Measurements from ENCODE around the gene CD82.
A peak's percentile ranks its signal among the peaks of the same experiment; 100 is the strongest.

CD82 gene

GRCh38 chr11:44528103-44528502 lies 37.4 kb upstream of the CD82 start:
- H3K4me3 ChIP-seq (ENCODE audit: control insufficient read depth, low read depth, low read length), result no peak overlapping the region
- peak; percentile 28 for DNase-seq (ENCODE audit: low read depth)
- TF ChIP-seq, protein P1, sequence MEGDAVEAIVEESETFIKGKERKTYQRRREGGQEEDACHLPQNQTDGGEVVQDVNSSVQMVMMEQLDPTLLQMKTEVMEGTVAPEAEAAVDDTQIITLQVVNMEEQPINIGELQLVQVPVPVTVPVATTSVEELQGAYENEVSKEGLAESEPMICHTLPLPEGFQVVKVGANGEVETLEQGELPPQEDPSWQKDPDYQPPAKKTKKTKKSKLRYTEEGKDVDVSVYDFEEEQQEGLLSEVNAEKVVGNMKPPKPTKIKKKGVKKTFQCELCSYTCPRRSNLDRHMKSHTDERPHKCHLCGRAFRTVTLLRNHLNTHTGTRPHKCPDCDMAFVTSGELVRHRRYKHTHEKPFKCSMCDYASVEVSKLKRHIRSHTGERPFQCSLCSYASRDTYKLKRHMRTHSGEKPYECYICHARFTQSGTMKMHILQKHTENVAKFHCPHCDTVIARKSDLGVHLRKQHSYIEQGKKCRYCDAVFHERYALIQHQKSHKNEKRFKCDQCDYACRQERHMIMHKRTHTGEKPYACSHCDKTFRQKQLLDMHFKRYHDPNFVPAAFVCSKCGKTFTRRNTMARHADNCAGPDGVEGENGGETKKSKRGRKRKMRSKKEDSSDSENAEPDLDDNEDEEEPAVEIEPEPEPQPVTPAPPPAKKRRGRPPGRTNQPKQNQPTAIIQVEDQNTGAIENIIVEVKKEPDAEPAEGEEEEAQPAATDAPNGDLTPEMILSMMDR (conservative IDR thresholded peaks at IDR 0.05; ENCODE audit: control insufficient read depth, insufficient read depth, low read depth, low read length), result no peak

GRCh38 chr11:44528581-44528980 lies 36.9 kb upstream of the CD82 start:
- TF ChIP-seq, protein P1 (conservative IDR thresholded peaks at IDR 0.05; ENCODE audit: control insufficient read depth, insufficient read depth, low read depth, low read length), result no peak
- no peak for DNase-seq (ENCODE audit: low read depth)
- no peak overlapping the region for H3K4me3 ChIP-seq (ENCODE audit: control insufficient read depth, low read depth, low read length)

GRCh38 chr11:44529895-44530412 lies 35.5 kb upstream of the CD82 start:
- H3K4me3 ChIP-seq (ENCODE audit: control insufficient read depth, low read depth, low read length), result no peak overlapping the region
- no peak for DNase-seq (ENCODE audit: low read depth)
- TF ChIP-seq, protein P1 (conservative IDR thresholded peaks at IDR 0.05; ENCODE audit: control insufficient read depth, insufficient read depth, low read depth, low read length), result no peak

DNA sequence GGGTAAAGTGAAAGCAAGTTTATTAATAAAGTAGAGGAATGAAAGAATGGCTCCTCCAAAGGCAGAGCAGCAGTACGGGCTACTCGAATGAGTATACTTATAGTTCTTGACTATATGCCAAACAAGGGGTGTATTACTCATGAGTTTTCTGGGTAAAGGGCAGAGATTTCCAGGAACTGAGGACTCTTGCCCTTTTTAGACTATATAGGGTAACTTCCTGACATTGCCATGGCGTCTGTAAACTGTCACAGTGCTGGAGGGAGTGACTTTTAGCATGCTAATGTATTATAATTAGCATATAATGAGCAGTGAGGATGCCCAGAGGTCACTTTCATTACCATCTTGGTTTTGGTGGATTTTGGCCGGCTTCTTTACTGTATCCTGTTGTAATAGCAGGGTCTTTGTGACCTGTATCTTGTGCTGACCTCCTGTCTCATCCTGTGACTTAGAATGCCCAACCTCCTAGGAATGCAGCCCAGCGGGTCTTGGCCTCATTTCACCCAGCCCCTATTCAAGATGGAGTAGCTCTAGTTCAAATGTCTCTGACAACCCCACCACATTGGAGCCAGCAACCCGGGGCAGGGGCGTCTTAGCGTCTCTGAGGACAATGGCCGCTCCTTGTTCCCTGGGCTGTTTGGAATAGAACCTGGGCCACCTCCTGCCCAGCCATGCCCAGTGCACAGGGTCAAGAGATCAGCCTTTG lies 34.9 kb upstream of the CD82 start:
- no peak overlapping the region for H3K4me3 ChIP-seq (ENCODE audit: control insufficient read depth, low read depth, low read length)
- TF ChIP-seq, protein P1 (conservative IDR thresholded peaks at IDR 0.05; ENCODE audit: control insufficient read depth, insufficient read depth, low read depth, low read length), result no peak
- peak; percentile 67 for DNase-seq (ENCODE audit: low read depth)

GRCh38 chr11:44531116-44531504 lies 34.4 kb upstream of the CD82 start:
- no peak overlapping the region for H3K4me3 ChIP-seq (ENCODE audit: control insufficient read depth, low read depth, low read length)
- DNase-seq (ENCODE audit: low read depth), result no peak
- TF ChIP-seq, protein P1 (conservative IDR thresholded peaks at IDR 0.05; ENCODE audit: control insufficient read depth, insufficient read depth, low read depth, low read length), result no peak

DNA sequence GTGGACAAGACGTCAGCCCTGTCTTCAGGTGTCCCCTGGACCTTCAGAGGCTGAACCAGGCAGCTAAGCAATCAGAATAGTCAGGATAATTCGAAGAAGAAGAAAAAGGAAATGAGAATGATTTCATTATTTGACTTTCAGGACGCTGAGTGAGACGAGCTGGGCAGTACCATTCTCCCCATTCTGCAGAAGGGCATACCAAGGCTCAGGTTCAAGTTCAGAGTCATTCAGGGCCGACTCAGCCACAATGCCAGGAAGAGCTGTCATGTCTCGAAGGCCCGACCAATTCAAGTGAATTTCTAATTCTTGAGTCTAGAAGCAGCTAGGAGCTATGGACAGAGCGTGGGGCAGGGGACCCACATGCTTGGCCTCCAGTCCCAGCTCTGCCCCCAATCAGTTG lies 33.8 kb upstream of the CD82 start:
- TF ChIP-seq, protein P1 (conservative IDR thresholded peaks at IDR 0.05; ENCODE audit: control insufficient read depth, insufficient read depth, low read depth, low read length), result no peak
- H3K4me3 ChIP-seq (ENCODE audit: control insufficient read depth, low read depth, low read length), result no peak overlapping the region
- no peak for DNase-seq (ENCODE audit: low read depth)

Measured in fibroblast of mammary gland (primary cell).